HepG2 (cell line): ENCODE results near the gene TBC1D5. TPM values are rescaled to one million over a fixed set of nuclear protein-coding genes. Genes with fewer than 3 reads are reported as not detected.
A peak's percentile ranks its signal among the peaks of the same experiment; 100 is the strongest.
"Not testable (repeated sequence)": the region's sequence is repeated elsewhere in the genome, so short reads cannot be mapped to it uniquely, and the experiment has no call there.

Experiments
- ATAC-seq: fragments of 200-7000 bp; cut with Tn5 transposase; 3 replicates; pipeline ENCODE4 v1.9.1; 2020; ENCODE audit warnings: mild to moderate bottlenecking, moderate library complexity
- BruUV-seq: library from RNA; stranded (reverse); fragments of 400-500 nt; replicated peaks from 2 replicates; lab custom pipeline; 2021; lab: Mats Ljungman, UMichigan
- CTCF ChIA-PET: fragments of 300-600 bp; formaldehyde crosslinking; extraction: SDS; loops from one replicate; lab custom pipeline; 2021; ENCODE audit warnings: low total read pairs, inconsistent platforms, low intra/inter-chr PET ratio; lab: Yijun Ruan, JAX
- POLR2A ChIA-PET: fragments of 350-600 bp; sonication (Branson Sonifier 250); formaldehyde crosslinking; loops from one replicate; lab custom pipeline; 2020; ENCODE audit warnings: antibody characterized with exemption, inconsistent platforms; lab: Yijun Ruan, JAX
- DNase-seq: peaks from one replicate; pipeline ENCODE4 v3.0.0-alpha.2; 2015; ENCODE audit warnings: low spot score
- FAIRE-seq: peaks from 3 replicates; lab custom pipeline; 2011; peaks lifted over from hg19 to GRCh38; lab: Jason Lieb, UNC
- H2AFZ ChIP-seq: one replicate; pipeline ENCODE4 v1.6.1; 2011; ENCODE audit warnings: low read length, inconsistent platforms
- H3K27ac ChIP-seq: fragments of 300-600 bp; 3 replicates; pipeline ENCODE4 v1.8.0; 2011; ENCODE audit warnings: mixed run types, mild to moderate bottlenecking, mixed read lengths, low read length, inconsistent platforms; ENCODE audit not compliant: insufficient read depth; ENCODE audit errors: extremely low read length
- H3K27me3 ChIP-seq, 2 experiments: fragments of 200-600 bp in 1 of 2; 2 replicates in 1 of 2; 3 replicates in 1 of 2; pipeline versions ENCODE4 v1.6.0 to v1.8.0; 2011; ENCODE audit warnings: low read length in 2 of 2, mild to moderate bottlenecking in 2 of 2, moderate library complexity in 2 of 2, inconsistent platforms in 1 of 2; ENCODE audit not compliant: insufficient read depth in 2 of 2, control insufficient read depth in 1 of 2
- H3K36me3 ChIP-seq, 2 experiments: fragments of 200-600 bp in 1 of 2; replicated peaks in 1 of 2; 2 replicates in 1 of 2; 3 replicates in 1 of 2; pipeline versions ENCODE4 v1.5.1 to v1.8.0; 2011; ENCODE audit warnings: low read length in 2 of 2, inconsistent platforms in 1 of 2; ENCODE audit not compliant: insufficient read depth in 2 of 2, control insufficient read depth in 1 of 2
- H3K4me1 ChIP-seq: 2 replicates; pipeline ENCODE4 v1.5.1; 2012; ENCODE audit warnings: low read length, inconsistent platforms; ENCODE audit not compliant: insufficient read depth
- H3K4me2 ChIP-seq: 2 replicates; pipeline ENCODE4 v1.6.0; 2011; ENCODE audit warnings: low read depth, low read length, inconsistent platforms
- H3K4me3 ChIP-seq, 3 experiments: fragments of 200-600 bp in 1 of 3; sonication (generic), shearing (Covaris generic) in 1 of 3; replicated peaks in 1 of 3; 2 replicates each; pipeline ENCODE4 v1.5.1; 2011 to 2016; ENCODE audit warnings: low read length in 3 of 3, inconsistent platforms in 2 of 3, low read depth in 2 of 3, mild to moderate bottlenecking in 2 of 3, control low read depth in 1 of 3, mixed read lengths in 1 of 3; ENCODE audit not compliant: insufficient read depth in 1 of 3
- H3K79me2 ChIP-seq: one replicate; pipeline ENCODE4 v1.6.1; 2011; ENCODE audit warnings: low read length, inconsistent platforms; ENCODE audit not compliant: insufficient read depth
- H3K9ac ChIP-seq: 2 replicates; pipeline ENCODE4 v1.6.0; 2011; ENCODE audit warnings: mild to moderate bottlenecking, low read depth, low read length, inconsistent platforms; ENCODE audit not compliant: insufficient read depth
- H3K9me3 ChIP-seq: 2 replicates; pipeline ENCODE4 v1.5.1; 2012; ENCODE audit warnings: mild to moderate bottlenecking, low read length
- H4K20me1 ChIP-seq: 2 replicates; pipeline ENCODE4 v1.6.0; 2011; ENCODE audit warnings: inconsistent platforms, mild to moderate bottlenecking, low read length, moderate library complexity; ENCODE audit not compliant: insufficient read depth
- FOXO4 ChIP-seq: sonication (generic); formaldehyde crosslinking; conservative IDR thresholded peaks from 2 replicates; pipeline ENCODE4 v1.8.1; 2023; ENCODE audit warnings: missing genetic modification reagents
- MAFF ChIP-seq: IDR thresholded peaks from 2 replicates; pipeline ENCODE4 v1.6.1; 2011; ENCODE audit warnings: low read depth, low read length, improper control_type of control experiment
- MAFK ChIP-seq, 2 experiments: IDR thresholded peaks in 1 of 2; conservative IDR thresholded peaks in 1 of 2; 2 replicates each; pipeline ENCODE4 v1.6.1; 2011; ENCODE audit warnings: improper control_type of control experiment in 2 of 2, low read length in 2 of 2
- POGZ ChIP-seq: sonication (generic); formaldehyde crosslinking; IDR thresholded peaks from 2 replicates; pipeline ENCODE4 v1.4.0; 2020; ENCODE audit warnings: mild to moderate bottlenecking, missing genetic modification reagents
- YY1 ChIP-seq: IDR thresholded peaks from 2 replicates; pipeline ENCODE4 v1.6.1; 2011; ENCODE audit warnings: low read length, low read depth, moderate library complexity, mild to moderate bottlenecking; ENCODE audit not compliant: insufficient read depth, insufficient replicate concordance
- ZMYM4 ChIP-seq: sonication (generic); formaldehyde crosslinking; IDR thresholded peaks from 2 replicates; pipeline ENCODE4 v1.8.1; 2023; ENCODE audit warnings: mild to moderate bottlenecking, missing genetic modification reagents
- ZNF572 ChIP-seq: sonication (generic); formaldehyde crosslinking; IDR thresholded peaks from 2 replicates; pipeline ENCODE4 v1.5.1; 2020; ENCODE audit warnings: mild to moderate bottlenecking, missing genetic modification reagents
- ZNF781 ChIP-seq: sonication (generic); formaldehyde crosslinking; IDR thresholded peaks from 2 replicates; pipeline ENCODE4 v1.5.1; 2020; ENCODE audit warnings: borderline replicate concordance, mild to moderate bottlenecking, missing genetic modification reagents; ENCODE audit errors: not compliant biosample characterization
- ZNF784 ChIP-seq: sonication (generic); formaldehyde crosslinking; IDR thresholded peaks from 2 replicates; pipeline ENCODE4 v1.5.1; 2020; ENCODE audit warnings: missing genetic modification reagents, mild to moderate bottlenecking, borderline replicate concordance
- ZNF800 ChIP-seq: sonication (generic); formaldehyde crosslinking; IDR thresholded peaks from 2 replicates; pipeline ENCODE4 v1.4.0; 2020; ENCODE audit warnings: missing genetic modification reagents
- WGBS: methylation state at CpG from one replicate; pipeline ENCODE4 v1.1.6; 2017; ENCODE audit warnings: low lambda C conversion rate; 5-methylcytosine and 5-hydroxymethylcytosine counted together
- in situ Hi-C: cut with HindIII; loops from 2 replicates; pipeline ENCODE4 v1.10.0; 2017; ENCODE audit warnings: low pct_unique_long_range_greater_than_20kb; ENCODE audit not compliant: extremely low pct_ligation_motif_present
- intact Hi-C: fragments of 100-400 bp; cut with micrococcal nuclease; formaldehyde crosslinking; loops from one replicate; pipeline ENCODE4 v1.10.0; 2022; ENCODE audit not compliant: unreplicated experiment
- polyA plus RNA-seq, 8 experiments: library from polyadenylated mRNA; depleted of rRNA in 3 of 8; stranded (reverse) in 7 of 8; unstranded in 1 of 8; fragments of >200 nt; fragmentation: Illumina TruSeq in 4 of 8; extraction: Trizol in 4 of 8; gene quantifications; 2 replicates each; pipeline versions ENCODE4 v1.2.1 to v1.2.3, GENCODE V29; 2011 to 2016; ENCODE audit warnings: low read depth in 4 of 8, missing spikeins in 1 of 8, mixed read lengths in 1 of 8; ENCODE audit not compliant: insufficient read depth in 1 of 8
- total RNA-seq, 5 experiments: library from RNA; depleted of rRNA; stranded (reverse); fragments of >200 nt; fragmentation: Illumina TruSeq; extraction: Trizol; gene quantifications; 2 replicates each; pipeline ENCODE4 v1.2.3, GENCODE V29; 2016; ENCODE audit warnings: low read depth in 1 of 5

Gene TBC1D5
- total and polyA plus RNA-seq, 2 of the 13 experiments (the other 11 are each of a cell fraction or from before 2014, with no cell fraction given) = 19.2 to 33.3 TPM

GRCh38 chr3:17775073-17775472, 32.6 kb upstream of the TBC1D5 start (continued):
- TF ChIP-seq ZMYM4 (CRISPR knock-in tag) (peak; percentile 63; the same call in 1 of the 2 replicates), POGZ (CRISPR knock-in tag) (peak; percentile 44; the same call in 1 of the 2 replicates), YY1 (peak; percentile 74)

GRCh38 chr3:17774180-17774910, 31.9 kb upstream of the TBC1D5 start:
- not testable (repeated sequence) for BruUV-seq, H3K79me2 ChIP-seq, H2AFZ ChIP-seq, H3K36me3 ChIP-seq, H3K9ac ChIP-seq
- TF ChIP-seq MAFF (peak; percentile 37; the same call in 1 of the 2 replicates), MAFK (conservative IDR thresholded peaks at IDR 0.05 in 1 of 2, IDR thresholded peaks at IDR 0.05 in 1 of 2; ENCODE audit: low read length in 2 of 2) (peak in 1 of 2 experiments; percentile 61; a peak in 2 of 4 replicates)
- TF ChIP-seq, all 625 proteins: peak for 2; not testable (repeated sequence) for 623
- H4K20me1 ChIP-seq, FAIRE-seq, POLR2A ChIA-PET, H3K4me3 ChIP-seq, in situ Hi-C loops, DNase-seq, H3K9me3 ChIP-seq, H3K4me1 ChIP-seq, ATAC-seq, intact Hi-C loops, H3K27ac ChIP-seq, H3K27me3 ChIP-seq, CTCF ChIA-PET: not testable (repeated sequence)
- H3K4me2 ChIP-seq = peak overlapping the region; percentile 65; the same call in 1 of the 2 replicates
- WGBS = 89% methylated on average over 10 of the region's 10 CpGs

DNA sequence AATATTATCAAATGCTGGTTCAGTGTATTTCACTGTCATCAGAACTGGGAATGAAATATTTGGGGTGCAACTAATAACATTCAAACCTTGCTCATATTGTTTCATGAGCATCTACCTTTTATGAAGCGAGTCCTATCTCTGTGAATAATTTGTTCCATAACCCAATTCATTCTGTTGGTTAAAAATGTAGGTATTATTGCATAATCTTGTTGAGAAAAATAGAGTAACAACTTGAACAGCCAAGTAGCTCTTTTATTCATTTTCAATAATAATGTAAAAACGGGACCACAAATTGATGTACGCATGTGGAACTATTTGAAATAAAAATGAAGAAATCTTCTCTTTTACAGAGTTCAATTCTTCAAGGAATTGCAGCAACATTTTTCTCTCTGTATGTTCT, 30.1 kb upstream of the TBC1D5 start:
- no peak overlapping the region for H3K4me3 ChIP-seq
- no peaks in the 10 kb centered on the region for H3K36me3 ChIP-seq
- no peak for FAIRE-seq
- intact Hi-C loops = no loop called here
- no peak for TF ChIP-seq ZNF784 (CRISPR knock-in tag)
- no peak for TF ChIP-seq ZNF572 (CRISPR knock-in tag)
- TF ChIP-seq FOXO4 (CRISPR knock-in tag) = no peak
- TF ChIP-seq ZNF800 = no peak
- no peak for TF ChIP-seq ZNF781 (CRISPR knock-in tag)
- no peaks in the 10 kb centered on the region for H4K20me1 ChIP-seq
- WGBS = 47% methylated on average over 3 of the region's 3 CpGs
- 0 out of 2 replicates have a peak, but pooled peaks cover 6% of the 10 kb centered on the region for H3K4me1 ChIP-seq
- H3K27me3 ChIP-seq = no peaks in the 10 kb centered on the region; a peak in 1 of 5 replicates
- in situ Hi-C loops = no loop called here
- ChIA-PET POLR2A (no interaction called here), CTCF (no interaction called here)
- no TSS peak for BruUV-seq
- no peak for ATAC-seq
- DNase-seq = no peak
- no peak overlapping the region for H3K4me2 ChIP-seq
- no peak overlapping the region for H2AFZ ChIP-seq
- H3K9me3 ChIP-seq = no peaks in the 10 kb centered on the region
- H3K27ac ChIP-seq = no peak overlapping the region
- H3K79me2 ChIP-seq = no peaks in the 10 kb centered on the region
- no peak overlapping the region for H3K9ac ChIP-seq
